K562 (cell line): ENCODE results near the gene NINL. TPM values are rescaled to one million over a fixed set of nuclear protein-coding genes. Genes with fewer than 3 reads are reported as not detected.

Source experiments
- ATAC-seq: fragments of 200-7000 bp; cut with Tn5 transposase; 3 replicates; pipeline ENCODE4 v1.9.1; 2020; ENCODE audit warnings: moderate library complexity
- BruUV-seq: library from RNA; stranded (reverse); fragments of 400-500 nt; replicated peaks from 2 replicates; lab custom pipeline; 2021; lab: Mats Ljungman, UMichigan
- CTCF ChIA-PET: fragments of 300-600 bp; formaldehyde crosslinking; extraction: SDS; loops from one replicate; lab custom pipeline; 2021; ENCODE audit warnings: low intra/inter-chr PET ratio; lab: Yijun Ruan, JAX
- POLR2A ChIA-PET: fragments of 300-600, 350-650 bp; sonication (Branson Sonifier 250); formaldehyde crosslinking; extraction: SDS; loops from one replicate; lab custom pipeline; 2021; ENCODE audit warnings: antibody characterized with exemption, inconsistent platforms; lab: Yijun Ruan, JAX
- DNase-seq, 4 experiments: peaks; one replicate each; pipeline versions ENCODE4 v3.0.0 to v3.0.0-alpha.2; 2011 to 2018; ENCODE audit warnings: low spot score in 3 of 4, mixed read lengths in 3 of 4; ENCODE audit errors: extremely low read depth in 1 of 4
- FAIRE-seq: peaks from 2 replicates; lab custom pipeline; 2011; peaks lifted over from hg19 to GRCh38; lab: Jason Lieb, UNC
- H2AFZ ChIP-seq: 2 replicates; pipeline ENCODE4 v1.6.0; 2011; ENCODE audit warnings: low read depth, low read length, control low read depth, inconsistent platforms
- H3K27ac ChIP-seq: fragments of 200-600 bp; 3 replicates; pipeline ENCODE4 v1.8.0; 2011; ENCODE audit warnings: low read depth, mild to moderate bottlenecking, control low read depth, inconsistent platforms, low read length, moderate library complexity, mixed read lengths; ENCODE audit errors: extremely low read depth
- H3K27me3 ChIP-seq, 2 experiments: fragments of 300-600 bp in 1 of 2; 2 replicates in 1 of 2; 3 replicates in 1 of 2; pipeline versions ENCODE4 v1.6.0 to v1.8.0; 2011; ENCODE audit warnings: inconsistent platforms in 2 of 2, low read length in 2 of 2, mild to moderate bottlenecking in 1 of 2, mixed read lengths in 1 of 2, moderate library complexity in 1 of 2; ENCODE audit not compliant: control insufficient read depth in 2 of 2, insufficient read depth in 2 of 2
- H3K36me3 ChIP-seq: fragments of 300-600 bp; 3 replicates; pipeline ENCODE4 v1.8.0; 2011; ENCODE audit warnings: mild to moderate bottlenecking, low read length, inconsistent platforms; ENCODE audit not compliant: control insufficient read depth, insufficient read depth
- H3K4me1 ChIP-seq, 2 experiments: fragments of 200-600 bp in 1 of 2; replicated peaks in 1 of 2; 2 replicates in 1 of 2; 3 replicates in 1 of 2; pipeline versions ENCODE4 v1.5.1 to v1.8.0; 2011; ENCODE audit warnings: inconsistent platforms in 2 of 2, low read length in 2 of 2, mild to moderate bottlenecking in 1 of 2, mixed read lengths in 1 of 2, moderate library complexity in 1 of 2; ENCODE audit not compliant: control insufficient read depth in 2 of 2, insufficient read depth in 2 of 2
- H3K4me2 ChIP-seq: 2 replicates; pipeline ENCODE4 v1.6.1; 2011; ENCODE audit warnings: low read length, control low read depth, inconsistent platforms, mixed read lengths; ENCODE audit not compliant: insufficient read depth
- H3K4me3 ChIP-seq: fragments of 200-600 bp; sonication (generic), shearing (Covaris generic); 2 replicates; pipeline ENCODE4 v1.5.1; 2016; ENCODE audit warnings: control low read depth, inconsistent platforms
- H3K79me2 ChIP-seq: fragments of 200-600 bp; 3 replicates; pipeline ENCODE4 v1.8.0; 2011; ENCODE audit warnings: low read length, inconsistent platforms; ENCODE audit not compliant: control insufficient read depth, insufficient read depth
- H3K9ac ChIP-seq, 2 experiments: 2 replicates each; pipeline versions ENCODE4 v1.6.0 to v1.6.1; 2011; ENCODE audit warnings: low read depth in 2 of 2, low read length in 2 of 2, control low read depth in 1 of 2, inconsistent platforms in 1 of 2, mild to moderate bottlenecking in 1 of 2, mixed read lengths in 1 of 2; ENCODE audit not compliant: insufficient read depth in 1 of 2
- H3K9me1 ChIP-seq: one replicate; pipeline ENCODE4 v1.6.0; 2011; ENCODE audit warnings: inconsistent platforms, mild to moderate bottlenecking, low read length, moderate library complexity; ENCODE audit not compliant: control insufficient read depth, insufficient read depth
- H3K9me3 ChIP-seq: replicated peaks from 2 replicates; pipeline ENCODE4 v1.5.1; 2011; ENCODE audit warnings: low read depth, low read length, inconsistent platforms; ENCODE audit not compliant: control insufficient read depth, insufficient read depth
- H4K20me1 ChIP-seq: replicated peaks from 2 replicates; pipeline ENCODE4 v1.6.1; 2011; ENCODE audit warnings: low read length, inconsistent platforms, mixed read lengths; ENCODE audit not compliant: control insufficient read depth, insufficient read depth
- HES1 ChIP-seq: fragments of 450-650 bp; IDR thresholded peaks from 2 replicates; pipeline ENCODE4 v1.6.1; 2016; ENCODE audit warnings: low read depth, mild to moderate bottlenecking, moderate library complexity
- HMBOX1 ChIP-seq: sonication (generic); IDR thresholded peaks from 2 replicates; pipeline ENCODE4 v1.6.1; 2016
- KAT2B ChIP-seq: IDR thresholded peaks from one replicate; pipeline ENCODE4 v1.6.1; 2012; ENCODE audit warnings: low read depth, mild to moderate bottlenecking, control low read depth, inconsistent platforms, low read length, moderate library complexity
- KDM4B ChIP-seq, 2 experiments: fragments of 450-650 bp in 1 of 2; sonication (generic) in 1 of 2; IDR thresholded peaks; 2 replicates each; pipeline ENCODE4 v1.6.1; 2016 to 2017; ENCODE audit warnings: borderline replicate concordance in 2 of 2, antibody characterized with exemption in 1 of 2, low read depth in 1 of 2, mild to moderate bottlenecking in 1 of 2
- MEIS2 ChIP-seq: fragments of 450-650 bp; IDR thresholded peaks from 2 replicates; pipeline ENCODE4 v1.6.1; 2014; ENCODE audit warnings: mild to moderate bottlenecking; ENCODE audit not compliant: partially characterized antibody
- RFX1 ChIP-seq: fragments of 450-650 bp; IDR thresholded peaks from 2 replicates; pipeline ENCODE4 v1.6.1; 2016; ENCODE audit warnings: mild to moderate bottlenecking, moderate library complexity
- TSC22D4 ChIP-seq: fragments of 450-650 bp; IDR thresholded peaks from 2 replicates; pipeline ENCODE4 v1.6.1; 2016; ENCODE audit warnings: missing genetic modification characterization, missing biosample characterization, control low read depth
- ZC3H11A ChIP-seq: IDR thresholded peaks from 2 replicates; pipeline ENCODE4 v1.6.1; 2012; ENCODE audit warnings: low read depth, low read length, improper control_type of control experiment
- ZNF12 ChIP-seq: sonication (generic); formaldehyde crosslinking; IDR thresholded peaks from 2 replicates; pipeline ENCODE4 v1.4.0; 2020; ENCODE audit warnings: mild to moderate bottlenecking, missing genetic modification reagents
- ZNF212 ChIP-seq: fragments of 450-650 bp; formaldehyde crosslinking; IDR thresholded peaks from 2 replicates; pipeline ENCODE4 v1.4.0; 2020; ENCODE audit warnings: mild to moderate bottlenecking
- ZNF507 ChIP-seq: conservative IDR thresholded peaks from 2 replicates; pipeline ENCODE4 v1.6.1; 2017; ENCODE audit warnings: missing genetic modification characterization, missing compliant biosample characterization
- WGBS: fragments of 100-300 bp; shearing (Covaris generic); methylation state at CpG from one replicate; pipeline ENCODE4 v1.1.6; 2016; ENCODE audit warnings: low coverage, mixed read lengths; ENCODE audit not compliant: insufficient coverage; ENCODE audit errors: missing lambda C conversion rate; 5-methylcytosine and 5-hydroxymethylcytosine counted together
- in situ Hi-C: fragments of 300-500 bp; cut with MboI; formaldehyde crosslinking; loops from 4 replicates; pipeline ENCODE4 v1.15.0; 2018; ENCODE audit warnings: inconsistent platforms, mixed read lengths
- intact Hi-C: fragments of 100-400 bp; cut with micrococcal nuclease; formaldehyde crosslinking; loops from 2 replicates; pipeline ENCODE4 v1.14.2; 2022
- polyA plus RNA-seq, 8 experiments: library from polyadenylated mRNA; depleted of rRNA in 4 of 8; stranded (reverse) in 5 of 8; unstranded in 3 of 8; fragments of >200 nt; fragmentation: Nextera tagmentation in 2 of 8; fragmentation: Illumina TruSeq in 1 of 8; extraction: Ambion mirVana in 2 of 8; extraction: Trizol in 1 of 8; gene quantifications; 2 replicates each; pipeline versions ENCODE4 v1.2.1 to v1.2.3, GENCODE V29; 2011 to 2014; ENCODE audit warnings: inconsistent platforms in 1 of 8, missing spikeins in 1 of 8
- total RNA-seq, 7 experiments: library from RNA; depleted of rRNA in 6 of 7; stranded (reverse); fragments of >200 nt in 6 of 7; fragmentation: Illumina TruSeq in 2 of 7; extraction: Trizol in 2 of 7; gene quantifications; 2 replicates each; pipeline versions ENCODE4 v1.2.1 to v1.2.3, GENCODE V29; 2011 to 2021; ENCODE audit warnings: low replicate concordance in 1 of 7

Gene NINL
- total and polyA plus RNA-seq, 9 of the 15 experiments (the other 6 are each of a cell fraction or from before 2014, with no cell fraction given) = 0.03 to 0.22 (median 0.05) TPM; not detected in 5

- in situ Hi-C loops (no loop called here), intact Hi-C loops (loop anchor here (5.0 to 10.0 kb wide), 2 partner anchors 71 to 104 kb away; no protein-coding TSS in a partner anchor)
- no peaks in the 10 kb centered on the region for H3K79me2 ChIP-seq
- no peak overlapping the region for H3K9ac ChIP-seq
- no peak for FAIRE-seq
- no peak overlapping the region for H2AFZ ChIP-seq
- peaks cover 2 to 12% of the 10 kb centered on the region in 2 experiments; a peak in 4 of 5 replicates for H3K27me3 ChIP-seq
- no TSS peak for BruUV-seq
- TF ChIP-seq ZC3H11A (no peak), ZNF507 (tag) (no peak), KDM4B (IDR thresholded peaks at IDR 0.05; ENCODE audit: borderline replicate concordance in 2 of 2, low read depth in 1 of 2) (no peak), TSC22D4 (no peak), HES1 (no peak), HMBOX1 (no peak), RFX1 (no peak), ZNF12 (CRISPR knock-in tag) (no peak), ZNF212 (no peak), MEIS2 (no peak), KAT2B (no peak)
- no peak overlapping the region for H3K27ac ChIP-seq
- no peak overlapping the region for H3K4me2 ChIP-seq
- peaks cover 7 to 12% of the 10 kb centered on the region in 2 experiments; a peak in 4 of 5 replicates for H3K4me1 ChIP-seq
- WGBS = 11% methylated on average over 7 of the region's 7 CpGs
- no peaks in the 10 kb centered on the region for H3K9me3 ChIP-seq
- H3K4me3 ChIP-seq = no peak overlapping the region
- no peaks in the 10 kb centered on the region for H4K20me1 ChIP-seq
- CTCF ChIA-PET = no interaction called here
- no peak for ATAC-seq
- H3K36me3 ChIP-seq = no peaks in the 10 kb centered on the region
- no peak for DNase-seq
- POLR2A ChIA-PET = no interaction called here
- no peaks in the 10 kb centered on the region for H3K9me1 ChIP-seq
Observed at GRCh38 chr20:25471020-25471419, 114.3 kb downstream of the NINL start.
